Smooth muscle cell (in vitro differentiated cells): ENCODE data around the gene OR2S2. TPM values are rescaled to one million over a fixed set of nuclear protein-coding genes. Genes with fewer than 3 reads are reported as not detected.

Experiments used
- DNase-seq: peaks from one replicate; lab custom pipeline; 2025; ENCODE audit not compliant: unreplicated experiment; lab: John Stamatoyannopoulos, UW
- H2AFZ ChIP-seq: fragments of 200-600 bp; sonication (generic); 2 replicates; pipeline ENCODE4 v1.6.0; 2016; ENCODE audit warnings: antibody characterized with exemption, low read depth, mild to moderate bottlenecking
- H3F3A ChIP-seq: fragments of 200-600 bp; sonication (generic); 2 replicates; pipeline ENCODE4 v1.6.0; 2017; ENCODE audit warnings: antibody characterized with exemption, low read depth
- H3K27ac ChIP-seq: fragments of 200-600 bp; sonication (generic); 2 replicates; pipeline ENCODE4 v1.5.1; 2016; ENCODE audit warnings: low read depth, mild to moderate bottlenecking
- H3K27me3 ChIP-seq: fragments of 200-600 bp; sonication (generic); 2 replicates; pipeline ENCODE4 v1.6.1; 2016; ENCODE audit warnings: low read depth, mild to moderate bottlenecking
- H3K36me3 ChIP-seq: fragments of 200-600 bp; sonication (generic); 2 replicates; pipeline ENCODE4 v1.5.1; 2016; ENCODE audit warnings: low read depth
- H3K4me1 ChIP-seq: fragments of 200-600 bp; sonication (generic); 2 replicates; pipeline ENCODE4 v1.5.1; 2016; ENCODE audit warnings: low read depth
- H3K4me2 ChIP-seq: fragments of 200-600 bp; sonication (generic); 2 replicates; pipeline ENCODE4 v1.6.0; 2016; ENCODE audit warnings: mild to moderate bottlenecking
- H3K4me3 ChIP-seq: fragments of 200-600 bp; sonication (generic); 2 replicates; pipeline ENCODE4 v1.5.1; 2016; ENCODE audit warnings: mild to moderate bottlenecking
- H3K79me2 ChIP-seq: fragments of 200-600 bp; sonication (generic); 2 replicates; pipeline ENCODE4 v1.6.0; 2016; ENCODE audit warnings: low read depth, mild to moderate bottlenecking
- H3K9ac ChIP-seq: fragments of 200-600 bp; sonication (generic); 2 replicates; pipeline ENCODE4 v1.6.0; 2016; ENCODE audit warnings: low read depth
- H3K9me3 ChIP-seq: fragments of 200-600 bp; sonication (generic); replicated peaks from 2 replicates; pipeline ENCODE4 v1.5.1; 2016; ENCODE audit warnings: low read depth
- H4K20me1 ChIP-seq: fragments of 200-600 bp; sonication (generic); 2 replicates; pipeline ENCODE4 v1.6.0; 2016; ENCODE audit warnings: low read depth
- WGBS: methylation state at CpG from one replicate; pipeline ENCODE4 v1.1.7; 2016; ENCODE audit warnings: low lambda C conversion rate; 5-methylcytosine and 5-hydroxymethylcytosine counted together
- polyA plus RNA-seq: library from polyadenylated mRNA; unstranded; fragments of >200 nt; fragmentation: Nextera tagmentation; extraction: Ambion mirVana; gene quantifications from 2 replicates; pipeline ENCODE4 v1.2.1, GENCODE V29; 2016
- total RNA-seq: library from RNA; depleted of rRNA; stranded (reverse); fragments of >200 nt; gene quantifications from 2 replicates; pipeline ENCODE4 v1.2.3, GENCODE V29; 2014
- TF ChIP-seq, protein P1 (sequence below): fragments of 200-600 bp; sonication (generic); IDR thresholded peaks from 2 replicates; pipeline ENCODE4 v1.5.1; 2017; ENCODE audit warnings: borderline replicate concordance, mild to moderate bottlenecking, antibody characterized with exemption; ENCODE audit not compliant: insufficient read depth, poor library complexity, severe bottlenecking

OR2S2 gene
- total and polyA plus RNA-seq, 2 experiments from 2014 or later: 0.13 to 0.21 TPM

DNA sequence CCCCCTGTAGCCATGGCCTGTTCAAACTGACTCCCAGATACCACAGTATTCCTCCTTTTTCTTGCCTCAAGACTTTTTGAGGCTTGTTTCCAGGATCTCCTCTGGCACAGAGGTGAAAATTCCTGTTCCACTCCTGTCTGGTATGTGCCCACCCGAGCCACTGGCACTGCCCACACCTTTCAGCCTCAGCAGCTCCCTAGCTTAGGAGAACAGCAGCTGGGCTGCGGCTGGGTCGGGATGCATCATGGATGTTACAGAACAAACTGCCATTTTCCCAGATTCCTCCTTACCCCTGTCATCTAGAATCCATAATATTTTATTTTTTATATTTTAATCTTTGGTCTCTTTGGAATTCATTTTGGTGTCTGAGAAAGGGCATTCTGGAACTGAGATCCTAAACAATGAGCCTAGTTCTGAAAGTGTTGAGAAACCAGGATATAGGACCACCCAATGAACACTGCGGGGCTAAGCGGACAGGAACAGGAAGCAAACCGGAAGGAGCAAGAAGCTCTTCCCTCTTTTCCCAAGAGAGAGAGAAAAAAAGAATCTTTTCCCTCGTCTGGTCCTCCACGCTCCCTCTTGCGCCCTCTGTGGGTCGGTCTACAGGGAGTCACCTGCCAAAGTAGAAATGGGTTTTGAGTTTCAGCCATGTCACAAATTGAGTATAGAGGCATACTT, 12.5 kb downstream of the OR2S2 start:
- H4K20me1 ChIP-seq: no peaks in the 10 kb centered on the region
- H2AFZ ChIP-seq: peak overlapping the region; percentile 76
- TF ChIP-seq, protein P1, sequence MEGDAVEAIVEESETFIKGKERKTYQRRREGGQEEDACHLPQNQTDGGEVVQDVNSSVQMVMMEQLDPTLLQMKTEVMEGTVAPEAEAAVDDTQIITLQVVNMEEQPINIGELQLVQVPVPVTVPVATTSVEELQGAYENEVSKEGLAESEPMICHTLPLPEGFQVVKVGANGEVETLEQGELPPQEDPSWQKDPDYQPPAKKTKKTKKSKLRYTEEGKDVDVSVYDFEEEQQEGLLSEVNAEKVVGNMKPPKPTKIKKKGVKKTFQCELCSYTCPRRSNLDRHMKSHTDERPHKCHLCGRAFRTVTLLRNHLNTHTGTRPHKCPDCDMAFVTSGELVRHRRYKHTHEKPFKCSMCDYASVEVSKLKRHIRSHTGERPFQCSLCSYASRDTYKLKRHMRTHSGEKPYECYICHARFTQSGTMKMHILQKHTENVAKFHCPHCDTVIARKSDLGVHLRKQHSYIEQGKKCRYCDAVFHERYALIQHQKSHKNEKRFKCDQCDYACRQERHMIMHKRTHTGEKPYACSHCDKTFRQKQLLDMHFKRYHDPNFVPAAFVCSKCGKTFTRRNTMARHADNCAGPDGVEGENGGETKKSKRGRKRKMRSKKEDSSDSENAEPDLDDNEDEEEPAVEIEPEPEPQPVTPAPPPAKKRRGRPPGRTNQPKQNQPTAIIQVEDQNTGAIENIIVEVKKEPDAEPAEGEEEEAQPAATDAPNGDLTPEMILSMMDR: peak; percentile 86
- H3K27ac ChIP-seq: no peak overlapping the region
- WGBS: 26% methylated on average over 10 of the region's 10 CpGs
- no peaks in the 10 kb centered on the region for H3K27me3 ChIP-seq
- no peaks in the 10 kb centered on the region for H3K9me3 ChIP-seq
- no peaks in the 10 kb centered on the region for H3K4me1 ChIP-seq
- DNase-seq: peak; percentile 23
- H3F3A ChIP-seq: no peaks in the 10 kb centered on the region
- no peaks in the 10 kb centered on the region for H3K36me3 ChIP-seq
- H3K4me2 ChIP-seq: peak overlapping the region; percentile 92
- no peaks in the 10 kb centered on the region for H3K79me2 ChIP-seq
- H3K4me3 ChIP-seq: peak overlapping the region; percentile 53
- peak overlapping the region; percentile 22 for H3K9ac ChIP-seq

DNA sequence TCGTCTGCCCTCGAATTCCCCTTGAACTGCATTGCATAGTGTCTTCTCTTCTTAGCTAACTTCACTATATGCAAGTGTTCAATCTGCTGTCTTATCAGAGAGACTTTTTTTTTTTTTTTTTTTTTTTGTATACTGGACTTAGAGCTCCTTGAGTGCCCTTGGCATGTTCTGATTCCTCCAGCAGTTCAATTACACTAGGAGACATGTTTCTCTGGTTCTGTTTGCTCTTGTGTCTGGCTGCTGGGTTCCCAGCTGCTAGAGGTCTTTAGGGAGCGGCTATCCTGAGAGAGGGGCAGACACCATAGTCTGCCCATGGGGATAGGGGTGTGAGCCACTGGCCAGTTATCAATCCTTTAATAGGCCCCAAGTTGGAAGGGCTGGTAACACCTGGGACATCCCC, 13.1 kb downstream of the OR2S2 start:
- no peak overlapping the region for H3K9ac ChIP-seq
- TF ChIP-seq, protein P1: no peak
- no peak overlapping the region for H3K27ac ChIP-seq
- no peaks in the 10 kb centered on the region for H4K20me1 ChIP-seq
- H3K9me3 ChIP-seq: no peaks in the 10 kb centered on the region
- H2AFZ ChIP-seq: peak overlapping the region; percentile 76
- H3K4me2 ChIP-seq: no peak overlapping the region
- H3K4me3 ChIP-seq: no peak overlapping the region
- DNase-seq: no peak
- no peaks in the 10 kb centered on the region for H3F3A ChIP-seq
- WGBS: 78% methylated on average over 3 of the region's 3 CpGs
- H3K79me2 ChIP-seq: no peaks in the 10 kb centered on the region
- no peaks in the 10 kb centered on the region for H3K36me3 ChIP-seq
- H3K4me1 ChIP-seq: no peaks in the 10 kb centered on the region
- H3K27me3 ChIP-seq: no peaks in the 10 kb centered on the region

DNA sequence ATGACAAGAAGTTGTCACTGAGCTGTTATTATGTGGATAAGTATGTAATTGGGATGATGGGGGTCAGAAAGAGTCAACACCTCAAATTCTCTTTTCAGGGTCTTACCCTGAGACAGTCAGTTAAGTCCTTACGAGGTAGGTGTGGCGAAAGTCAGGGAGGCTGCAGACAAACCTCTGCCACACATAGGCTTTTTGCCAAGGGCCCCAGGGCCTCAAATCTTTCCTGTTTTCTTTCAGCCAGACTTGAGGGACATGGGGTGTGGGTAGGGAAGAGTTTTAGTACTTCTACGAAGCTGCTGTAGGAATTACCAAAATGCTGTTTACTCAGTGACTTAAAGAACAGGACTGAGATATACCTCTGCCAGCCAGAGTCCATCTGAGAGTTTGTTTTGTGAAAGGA, 13.8 kb downstream of the OR2S2 start:
- Histone ChIP-seq H3K4me2 (no peak overlapping the region), H3K27ac (no peak overlapping the region), H3K79me2 (no peaks in the 10 kb centered on the region), H3K9me3 (no peaks in the 10 kb centered on the region), H3K4me3 (no peak overlapping the region), H3K4me1 (no peaks in the 10 kb centered on the region), H3K9ac (no peak overlapping the region), H3K27me3 (no peaks in the 10 kb centered on the region), H3K36me3 (no peaks in the 10 kb centered on the region), H4K20me1 (no peaks in the 10 kb centered on the region), H2AFZ (no peak overlapping the region), H3F3A (no peaks in the 10 kb centered on the region)
- 95% methylated on average over 3 of the region's 3 CpGs for WGBS
- DNase-seq: no peak
- TF ChIP-seq, protein P1: no peak

DNA sequence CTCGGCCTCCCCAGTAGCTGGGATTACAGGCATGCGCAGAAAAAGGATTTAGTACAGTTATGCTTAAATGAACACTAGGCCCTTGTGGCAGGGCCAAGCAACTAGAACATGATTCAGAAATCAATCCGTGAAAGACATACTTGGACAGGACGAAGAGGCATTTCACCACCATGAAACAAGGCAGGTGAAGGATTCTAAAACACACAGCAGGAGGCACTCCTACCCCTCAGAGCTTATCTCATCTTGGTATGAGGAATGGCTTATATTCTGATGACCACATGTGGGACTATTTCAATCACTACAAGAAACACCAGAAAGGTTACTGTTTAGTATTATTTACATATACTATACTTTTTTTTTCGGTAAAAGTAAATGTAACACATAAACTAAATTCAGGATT, 15.7 kb downstream of the OR2S2 start:
- DNase-seq: no peak
- no peaks in the 10 kb centered on the region for H3K27me3 ChIP-seq
- WGBS: 80% methylated on average over 5 of the region's 5 CpGs
- no peaks in the 10 kb centered on the region for H3K9me3 ChIP-seq
- H3K79me2 ChIP-seq: no peaks in the 10 kb centered on the region
- H3F3A ChIP-seq: no peaks in the 10 kb centered on the region
- no peaks in the 10 kb centered on the region for H3K4me1 ChIP-seq
- H3K36me3 ChIP-seq: no peaks in the 10 kb centered on the region
- H3K4me2 ChIP-seq: no peak overlapping the region
- H3K27ac ChIP-seq: no peak overlapping the region
- H3K9ac ChIP-seq: no peak overlapping the region
- H4K20me1 ChIP-seq: no peaks in the 10 kb centered on the region
- TF ChIP-seq, protein P1: no peak
- H2AFZ ChIP-seq: no peak overlapping the region
- no peak overlapping the region for H3K4me3 ChIP-seq
